Breast epithelium (tissue), 4 donors: Measurements from ENCODE around the gene RPGR. TPM values are rescaled to one million over a fixed set of nuclear protein-coding genes. Genes with fewer than 3 reads are reported as not detected.

ENCODE experiments used
- DNase-seq, 2 donors: peaks; one replicate each; pipeline ENCODE4 v3.0.0-alpha.2; 2019; ENCODE audit warnings: low spot score in 2 of 2
- H3K27ac ChIP-seq, 2 donors: fragments of 200-600 bp; sonication (generic) in 1 of 2; one replicate each; pipeline ENCODE4 v1.5.1; 2016 to 2019; ENCODE audit warnings: mild to moderate bottlenecking in 1 of 2
- H3K27me3 ChIP-seq, 2 donors: fragments of 200-600 bp; sonication (generic) in 1 of 2; one replicate each; pipeline versions ENCODE4 v1.5.1 to v1.6.0; 2017 to 2019; ENCODE audit warnings: control low read depth in 1 of 2, mild to moderate bottlenecking in 1 of 2
- H3K36me3 ChIP-seq: fragments of 200-600 bp; one replicate; pipeline ENCODE4 v1.5.1; 2019
- H3K4me1 ChIP-seq, 2 donors: fragments of 200-600 bp; sonication (generic); one replicate each; pipeline ENCODE4 v1.5.1; 2016 to 2019; ENCODE audit warnings: control low read depth in 1 of 2
- H3K4me3 ChIP-seq, 3 donors: fragments of 200-600 bp; sonication (generic); 1 replicate in 2 of 3; 2 replicates in 1 of 3; pipeline ENCODE4 v1.5.1; 2016 to 2019; ENCODE audit warnings: mild to moderate bottlenecking in 3 of 3, moderate library complexity in 2 of 3
- H3K9me3 ChIP-seq, 2 donors: fragments of 200-600 bp; sonication (generic) in 1 of 2; one replicate each; pipeline ENCODE4 v1.5.1; 2016 to 2019; ENCODE audit warnings: control low read depth in 1 of 2
- POLR2A ChIP-seq: fragments of 450-650 bp; IDR thresholded peaks from one replicate; pipeline ENCODE4 v1.6.1; 2016; ENCODE audit warnings: antibody characterized with exemption, mild to moderate bottlenecking, moderate library complexity
- POLR2AphosphoS5 ChIP-seq, 3 donors: sonication (generic); formaldehyde crosslinking; IDR thresholded peaks; one replicate each; pipeline ENCODE4 v1.6.1; 2017; ENCODE audit warnings: antibody characterized with exemption in 3 of 3
- intact Hi-C: fragments of 100-400 bp; cut with DNase I; formaldehyde crosslinking; loops from one replicate; pipeline ENCODE4 v1.15.1; 2023; ENCODE audit warnings: low total_unique reads
- total RNA-seq, 3 donors: library from RNA; depleted of rRNA; stranded (reverse); fragments of >200 nt; gene quantifications; one replicate each; pipeline ENCODE4 v1.1.0, GENCODE V29; 2016
- TF ChIP-seq, protein P1 (sequence below), 3 donors: fragments of 450-650 bp; IDR thresholded peaks; one replicate each; pipeline ENCODE4 v1.5.1; 2016 to 2017; ENCODE audit warnings: antibody characterized with exemption in 3 of 3, mild to moderate bottlenecking in 3 of 3, moderate library complexity in 3 of 3

RPGR gene
- 10 to 100 TPM; 33.1 to 40.3 (median 38.6) TPM for total RNA-seq

- peak within 1 kb of the TSS; percentile 93 to 94 for H3K27ac ChIP-seq
- H3K36me3 ChIP-seq = no peaks in the 10 kb centered on the region
- DNase-seq = peak; percentile 90 to 93
- H3K4me3 ChIP-seq = peak within 1 kb of the TSS; percentile 58 to 70 (median 64)
- H3K4me1 ChIP-seq = no peaks in the 10 kb centered on the region
- TF ChIP-seq POLR2A (no peak), POLR2AphosphoS5 (IDR thresholded peaks at IDR 0.05) (peak; percentile 63 to 79 (median 75))
- TF ChIP-seq, protein P1, sequence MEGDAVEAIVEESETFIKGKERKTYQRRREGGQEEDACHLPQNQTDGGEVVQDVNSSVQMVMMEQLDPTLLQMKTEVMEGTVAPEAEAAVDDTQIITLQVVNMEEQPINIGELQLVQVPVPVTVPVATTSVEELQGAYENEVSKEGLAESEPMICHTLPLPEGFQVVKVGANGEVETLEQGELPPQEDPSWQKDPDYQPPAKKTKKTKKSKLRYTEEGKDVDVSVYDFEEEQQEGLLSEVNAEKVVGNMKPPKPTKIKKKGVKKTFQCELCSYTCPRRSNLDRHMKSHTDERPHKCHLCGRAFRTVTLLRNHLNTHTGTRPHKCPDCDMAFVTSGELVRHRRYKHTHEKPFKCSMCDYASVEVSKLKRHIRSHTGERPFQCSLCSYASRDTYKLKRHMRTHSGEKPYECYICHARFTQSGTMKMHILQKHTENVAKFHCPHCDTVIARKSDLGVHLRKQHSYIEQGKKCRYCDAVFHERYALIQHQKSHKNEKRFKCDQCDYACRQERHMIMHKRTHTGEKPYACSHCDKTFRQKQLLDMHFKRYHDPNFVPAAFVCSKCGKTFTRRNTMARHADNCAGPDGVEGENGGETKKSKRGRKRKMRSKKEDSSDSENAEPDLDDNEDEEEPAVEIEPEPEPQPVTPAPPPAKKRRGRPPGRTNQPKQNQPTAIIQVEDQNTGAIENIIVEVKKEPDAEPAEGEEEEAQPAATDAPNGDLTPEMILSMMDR (IDR thresholded peaks at IDR 0.05) = peak; percentile 47 to 70 (median 65)
- no peaks in the 10 kb centered on the region for H3K9me3 ChIP-seq
- peaks cover 0 to 23% of the 10 kb centered on the region in 2 donors for H3K27me3 ChIP-seq
- intact Hi-C loops = no loop called here
Observed at GRCh38 chrX:38327007-38327774, at the start of gene RPGR. Gene RPGR, minus strand, starts transcription at chrX:38327509. Its CDS starts 142 bp downstream, at chrX:38327367.

DNA sequence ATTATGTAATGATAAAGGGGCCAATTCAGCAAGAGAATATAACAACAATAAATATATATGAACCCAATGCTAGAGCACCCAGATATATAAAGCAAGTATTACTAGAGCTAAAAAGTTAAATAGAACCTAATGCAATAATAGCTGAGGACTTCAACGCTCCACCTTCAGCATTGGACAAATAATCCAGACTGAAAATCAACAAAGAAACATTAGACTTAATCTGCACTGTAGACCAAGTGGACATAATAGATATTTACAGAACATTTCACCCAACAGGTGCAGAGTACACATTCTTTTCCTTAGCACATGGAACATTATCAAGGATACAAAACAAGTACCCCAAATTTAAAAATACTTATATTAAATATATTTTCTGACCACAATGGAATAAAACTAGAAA lies 49.4 kb upstream of the RPGR start:
- Histone ChIP-seq H3K27me3 (peaks cover 0 to 41% of the 10 kb centered on the region in 2 donors), H3K27ac (no peak overlapping the region), H3K9me3 (no peaks in the 10 kb centered on the region), H3K4me3 (no peak overlapping the region), H3K4me1 (no peaks in the 10 kb centered on the region), H3K36me3 (no peaks in the 10 kb centered on the region)
- intact Hi-C loops = no loop called here
- no peak for DNase-seq
- TF ChIP-seq POLR2A = no peak
- TF ChIP-seq, protein P1 (IDR thresholded peaks at IDR 0.05) = no peak
- TF ChIP-seq POLR2AphosphoS5 (IDR thresholded peaks at IDR 0.05) = no peak

DNA sequence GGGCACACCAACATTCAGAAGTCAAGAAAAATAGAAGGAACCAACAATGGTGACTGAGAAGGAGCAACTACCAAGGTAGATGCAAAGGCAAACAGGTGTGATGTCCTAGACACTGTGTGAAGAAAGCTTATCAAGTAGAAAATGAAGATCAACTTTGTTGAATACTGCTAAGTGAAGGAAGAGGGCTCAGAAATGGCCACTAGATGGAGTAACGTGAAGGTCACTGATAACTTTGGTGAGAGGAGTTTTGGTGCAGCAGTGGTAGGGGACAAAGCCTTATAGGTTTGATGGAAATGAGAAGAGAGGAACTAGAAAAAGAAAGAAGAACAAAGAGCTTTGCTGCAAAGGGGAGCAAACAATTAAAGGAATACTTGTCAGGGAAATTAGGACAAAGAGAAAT lies 48.6 kb upstream of the RPGR start:
- no peaks in the 10 kb centered on the region for H3K4me1 ChIP-seq
- H3K36me3 ChIP-seq = no peaks in the 10 kb centered on the region
- no peak overlapping the region for H3K27ac ChIP-seq
- no peak overlapping the region for H3K4me3 ChIP-seq
- H3K27me3 ChIP-seq = peaks cover 0 to 48% of the 10 kb centered on the region in 2 donors
- no peak for DNase-seq
- intact Hi-C loops = no loop called here
- no peaks in the 10 kb centered on the region for H3K9me3 ChIP-seq
- TF ChIP-seq POLR2A = no peak
- TF ChIP-seq, protein P1 (IDR thresholded peaks at IDR 0.05) = peak in 1 of 3 donors; percentile 19

DNA sequence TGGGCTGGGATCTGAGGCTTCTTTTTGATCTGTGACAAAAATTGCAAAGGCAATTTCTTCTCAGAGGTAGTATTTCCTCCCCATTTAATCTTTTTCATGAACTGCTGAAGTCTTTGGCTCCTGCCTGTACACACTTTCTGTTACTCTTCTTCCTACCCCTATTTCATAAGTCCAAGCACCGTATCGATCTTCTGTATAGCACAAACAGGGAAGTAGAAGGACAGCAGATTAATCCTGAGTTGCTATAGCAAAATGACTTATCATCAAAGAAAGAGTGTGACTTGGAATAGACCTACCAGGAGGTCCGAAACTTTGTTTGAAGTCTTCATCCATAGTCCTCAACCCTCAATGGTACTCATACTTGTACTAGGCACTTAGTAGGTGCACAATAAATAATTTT lies 47.1 kb upstream of the RPGR start:
- Histone ChIP-seq H3K4me1 (no peaks in the 10 kb centered on the region), H3K4me3 (no peak overlapping the region), H3K9me3 (no peaks in the 10 kb centered on the region), H3K36me3 (no peaks in the 10 kb centered on the region), H3K27ac (no peak overlapping the region), H3K27me3 (peaks cover 0 to 56% of the 10 kb centered on the region in 2 donors)
- DNase-seq = no peak
- TF ChIP-seq, protein P1 (IDR thresholded peaks at IDR 0.05) = no peak
- TF ChIP-seq POLR2AphosphoS5 (IDR thresholded peaks at IDR 0.05) (no peak), POLR2A (no peak)
- intact Hi-C loops = no loop called here

DNA sequence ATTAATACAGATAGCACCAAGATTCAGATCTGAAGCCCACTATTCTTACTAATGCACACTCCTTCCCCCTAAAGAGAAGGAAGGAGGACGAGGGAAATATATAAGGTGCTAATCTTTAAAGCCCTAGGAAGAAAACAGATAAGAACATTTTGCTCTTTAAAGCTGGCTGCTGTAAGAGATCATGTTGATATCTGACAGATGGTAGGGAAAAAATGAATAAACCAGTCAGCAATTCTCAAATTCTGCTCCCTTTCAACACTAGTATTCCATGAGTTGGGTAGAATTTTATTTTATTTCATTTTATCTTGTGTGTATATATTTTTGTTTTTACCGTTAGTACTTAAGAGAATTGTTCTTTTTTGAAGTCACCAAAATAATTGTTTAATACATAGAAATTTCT lies 44.3 kb upstream of the RPGR start:
- intact Hi-C loops = no loop called here

More for the DNA sequence above, 44.3 kb upstream of the RPGR start:
- Histone ChIP-seq H3K36me3 (no peaks in the 10 kb centered on the region), H3K4me1 (no peaks in the 10 kb centered on the region), H3K27ac (no peak overlapping the region), H3K4me3 (no peak overlapping the region), H3K9me3 (no peaks in the 10 kb centered on the region), H3K27me3 (peaks cover 0 to 45% of the 10 kb centered on the region in 2 donors)
- TF ChIP-seq POLR2AphosphoS5 (IDR thresholded peaks at IDR 0.05) (no peak), POLR2A (no peak)
- TF ChIP-seq, protein P1 (IDR thresholded peaks at IDR 0.05) = no peak
- no peak for DNase-seq
